Stomach smooth muscle (tissue), 2 donors: ENCODE results near the gene PUS1.

ENCODE experiments used
- H3K27ac ChIP-seq: one replicate; pipeline ENCODE4 v1.7.0; 2013; ENCODE audit warnings: mild to moderate bottlenecking, low read length, inconsistent platforms
- H3K27me3 ChIP-seq, 2 donors: one replicate each; pipeline ENCODE4 v1.7.0; 2013; ENCODE audit warnings: low read length in 2 of 2; ENCODE audit not compliant: insufficient read depth in 2 of 2, control insufficient read depth in 1 of 2
- H3K36me3 ChIP-seq, 2 donors: one replicate each; pipeline ENCODE4 v1.7.0; 2013; ENCODE audit warnings: low read length in 2 of 2; ENCODE audit not compliant: control insufficient read depth in 2 of 2, insufficient read depth in 2 of 2
- H3K4me1 ChIP-seq: one replicate; pipeline ENCODE4 v1.7.0; 2013; ENCODE audit warnings: low read length; ENCODE audit not compliant: control insufficient read depth, insufficient read depth
- H3K4me3 ChIP-seq, 2 donors: one replicate each; pipeline ENCODE4 v1.7.0; 2013; ENCODE audit warnings: low read length in 2 of 2
- H3K9ac ChIP-seq, 2 donors: one replicate each; pipeline ENCODE4 v1.7.0; 2013; ENCODE audit warnings: low read length in 2 of 2, mild to moderate bottlenecking in 1 of 2
- H3K9me3 ChIP-seq, 2 donors: one replicate each; pipeline ENCODE4 v1.7.0; 2013; ENCODE audit warnings: low read length in 2 of 2; ENCODE audit not compliant: control insufficient read depth in 2 of 2
- donor health status: healthy.
- donor health status: Pancreatic carcinoma.

Gene PUS1

DNA sequence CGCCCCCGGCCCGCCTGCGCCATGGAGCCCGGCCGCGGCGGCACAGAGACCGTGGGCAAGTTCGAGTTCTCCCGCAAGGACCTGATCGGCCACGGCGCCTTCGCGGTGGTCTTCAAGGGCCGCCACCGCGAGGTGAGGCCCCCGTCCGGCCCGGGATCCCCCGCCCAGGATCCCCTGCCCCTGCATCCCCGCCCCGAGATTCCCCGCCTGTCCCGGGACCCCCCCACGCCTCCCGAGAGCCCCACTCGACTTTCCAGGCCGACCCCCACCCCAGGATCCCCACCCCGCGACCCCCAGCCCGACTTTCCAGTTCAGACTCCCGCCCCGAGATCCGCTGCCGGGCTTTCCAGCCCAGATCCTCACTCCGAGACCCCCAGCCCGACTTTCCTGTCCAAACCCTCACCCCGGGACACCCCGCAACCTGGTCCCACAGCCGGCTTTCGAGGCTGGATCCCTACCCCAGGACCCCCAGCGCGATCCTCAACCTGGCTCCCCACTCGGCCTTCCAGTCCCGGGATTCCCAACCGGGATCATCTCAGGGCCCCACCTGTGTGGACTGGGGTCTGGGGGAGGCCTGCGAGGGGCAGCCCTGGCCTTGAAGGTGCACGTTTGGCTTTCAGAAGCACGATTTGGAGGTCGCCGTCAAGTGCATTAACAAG, 34.0 kb upstream of the PUS1 start:
- peak overlapping the region; percentile 98 for H3K27ac ChIP-seq
- H3K36me3 ChIP-seq = peaks cover 0 to 2% of the 10 kb centered on the region in 2 donors
- no peaks in the 10 kb centered on the region for H3K9me3 ChIP-seq
- peaks cover 19% of the 10 kb centered on the region for H3K4me1 ChIP-seq
- H3K4me3 ChIP-seq = peak overlapping the region; percentile 84 to 85
- no peaks in the 10 kb centered on the region for H3K27me3 ChIP-seq
- peak overlapping the region; percentile 94 to 95 for H3K9ac ChIP-seq

DNA sequence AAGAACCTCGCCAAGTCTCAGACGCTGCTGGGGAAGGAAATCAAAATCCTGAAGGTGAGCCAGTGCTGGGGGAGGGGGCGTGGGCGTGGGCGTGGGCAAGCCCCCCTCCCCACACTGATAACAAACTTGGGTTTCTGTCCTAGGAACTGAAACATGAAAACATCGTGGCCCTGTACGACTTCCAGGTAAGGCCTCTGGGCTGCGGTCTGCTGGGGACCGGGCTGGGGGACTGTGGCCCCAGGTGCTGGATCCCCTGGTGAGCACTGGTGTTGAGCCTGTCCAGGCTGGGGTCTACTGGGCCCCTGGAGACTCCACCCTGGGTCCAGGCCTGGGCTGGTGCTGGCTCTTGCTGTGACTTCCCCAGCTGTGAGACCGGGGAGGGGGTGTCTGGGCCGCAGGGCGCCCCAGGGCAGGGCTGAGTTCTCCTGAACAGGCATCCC, 33.4 kb upstream of the PUS1 start:
- H3K4me1 ChIP-seq = peaks cover 24% of the 10 kb centered on the region
- peak overlapping the region; percentile 94 to 95 for H3K9ac ChIP-seq
- H3K27me3 ChIP-seq = no peaks in the 10 kb centered on the region
- peak overlapping the region; percentile 84 to 85 for H3K4me3 ChIP-seq
- H3K27ac ChIP-seq = peak overlapping the region; percentile 98
- H3K36me3 ChIP-seq = peaks cover 0 to 2% of the 10 kb centered on the region in 2 donors
- H3K9me3 ChIP-seq = no peaks in the 10 kb centered on the region

DNA sequence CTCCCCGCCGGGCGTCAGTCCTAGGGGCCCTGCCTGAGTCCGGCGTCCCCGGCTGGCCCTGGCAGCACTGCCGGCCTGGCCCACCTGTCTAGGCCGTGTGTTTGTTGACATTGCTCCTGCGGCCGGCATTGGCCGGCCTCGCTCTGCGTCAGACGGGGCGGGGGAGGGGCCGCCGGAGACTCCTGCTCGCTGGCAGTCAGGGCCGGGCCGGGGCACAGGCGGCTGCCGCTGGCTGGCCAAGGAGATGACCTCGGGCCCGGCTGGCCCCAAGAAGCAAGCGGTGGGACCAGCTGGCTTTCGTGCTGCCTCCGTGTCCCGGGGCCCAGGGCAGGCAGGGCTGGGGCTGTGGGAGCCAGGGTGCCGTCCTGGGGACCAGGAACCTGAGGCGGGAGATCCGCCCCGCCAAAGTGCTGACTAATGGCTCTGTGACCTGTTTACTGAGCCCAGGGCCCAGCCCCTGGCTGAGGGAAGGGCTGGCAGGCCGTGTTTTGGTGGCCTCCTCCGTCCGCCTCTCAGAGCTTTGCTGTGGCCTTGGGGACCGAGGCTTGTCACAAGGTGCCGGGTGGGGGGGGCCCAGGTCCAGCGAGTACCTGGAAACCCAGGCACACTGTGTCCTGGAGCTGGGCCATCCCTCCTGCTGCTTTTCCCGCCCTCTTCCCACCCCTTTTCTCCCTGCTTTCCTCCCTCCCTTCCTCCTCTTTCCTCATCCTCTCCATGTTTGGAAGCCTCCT, 32.8 kb upstream of the PUS1 start:
- Histone ChIP-seq H3K36me3 (peaks cover 0 to 2% of the 10 kb centered on the region in 2 donors), H3K27me3 (no peaks in the 10 kb centered on the region), H3K9ac (peak overlapping the region; percentile 94 to 95), H3K4me3 (peak overlapping the region; percentile 84 to 85), H3K4me1 (peaks cover 25% of the 10 kb centered on the region), H3K9me3 (no peaks in the 10 kb centered on the region), H3K27ac (peak overlapping the region; percentile 98)

DNA sequence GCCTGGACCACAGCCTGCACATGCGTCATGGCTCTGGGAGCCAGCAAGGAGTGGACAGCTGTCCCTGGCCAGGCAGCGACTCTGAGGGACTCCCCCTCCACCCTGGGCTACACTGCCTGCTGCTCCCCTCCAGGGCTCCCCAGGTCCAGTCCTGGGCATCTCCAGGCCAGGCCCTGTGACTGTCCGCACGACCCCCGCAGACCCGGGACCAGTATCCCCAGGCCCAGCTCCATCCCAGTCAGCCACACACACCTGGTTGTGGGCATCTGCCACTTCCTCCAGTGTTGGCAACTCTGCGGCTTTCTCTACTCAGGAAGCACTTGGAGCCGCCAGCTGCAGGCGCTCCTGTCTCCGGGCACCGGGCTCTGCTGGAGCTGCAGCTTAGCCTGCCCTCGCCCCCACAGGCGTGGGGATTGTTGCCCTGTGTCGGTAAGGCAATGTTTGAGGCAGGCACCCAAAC, 32.2 kb upstream of the PUS1 start:
- no peaks in the 10 kb centered on the region for H3K27me3 ChIP-seq
- H3K9me3 ChIP-seq = no peaks in the 10 kb centered on the region
- peaks cover 0 to 2% of the 10 kb centered on the region in 2 donors for H3K36me3 ChIP-seq
- peaks cover 31% of the 10 kb centered on the region for H3K4me1 ChIP-seq
- peak overlapping the region; percentile 98 for H3K27ac ChIP-seq
- peak overlapping the region; percentile 94 to 95 for H3K9ac ChIP-seq
- H3K4me3 ChIP-seq = peak overlapping the region in 1 of 2 donors; percentile 85

DNA sequence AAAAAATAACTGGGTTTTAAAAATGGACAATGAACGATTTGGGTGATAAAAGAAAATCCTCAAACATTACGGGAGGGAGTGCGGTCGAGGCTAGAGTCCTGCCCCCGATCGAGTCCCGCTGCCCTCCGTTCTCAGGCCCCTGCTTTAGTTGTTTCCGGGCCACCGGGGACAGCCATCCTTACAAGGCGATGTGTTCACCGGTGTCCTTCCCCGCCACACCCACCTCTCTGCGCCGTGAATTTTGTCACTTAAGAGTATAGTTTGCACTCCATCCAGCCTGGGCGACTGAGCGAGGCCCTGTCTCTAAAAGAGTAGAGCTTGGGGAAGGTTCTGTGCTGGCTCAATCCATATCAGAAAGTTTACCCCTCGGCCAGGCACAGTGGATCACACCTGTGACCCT, 31.8 kb upstream of the PUS1 start:
- peak overlapping the region in 1 of 2 donors; percentile 94 for H3K9ac ChIP-seq
- no peaks in the 10 kb centered on the region for H3K9me3 ChIP-seq
- H3K4me3 ChIP-seq = peak overlapping the region in 1 of 2 donors; percentile 85
- H3K36me3 ChIP-seq = peaks cover 0 to 2% of the 10 kb centered on the region in 2 donors
- peak overlapping the region; percentile 98 for H3K27ac ChIP-seq
- no peaks in the 10 kb centered on the region for H3K27me3 ChIP-seq
- H3K4me1 ChIP-seq = peaks cover 35% of the 10 kb centered on the region

DNA sequence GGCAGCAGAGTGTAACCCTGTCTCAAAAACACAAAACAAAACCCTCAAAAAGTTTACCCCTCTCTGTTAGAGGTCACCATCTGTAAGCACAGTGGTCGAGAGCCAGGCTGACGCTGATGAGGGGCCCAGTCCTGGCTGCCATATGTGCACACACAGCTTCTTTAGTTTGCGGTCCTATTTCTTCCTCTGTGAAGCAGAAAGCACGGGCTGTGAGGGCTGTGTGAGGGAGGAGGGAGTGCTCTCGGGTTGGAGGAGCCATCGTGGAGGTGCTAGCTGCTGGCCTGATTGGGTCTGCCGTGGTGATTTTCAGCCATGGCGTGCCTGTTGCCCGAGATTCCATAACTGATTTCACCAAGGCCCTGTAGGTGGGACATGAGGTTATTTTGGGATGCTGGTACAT, 31.2 kb upstream of the PUS1 start:
- H3K9me3 ChIP-seq = no peaks in the 10 kb centered on the region
- H3K27me3 ChIP-seq = no peaks in the 10 kb centered on the region
- H3K9ac ChIP-seq = no peak overlapping the region
- no peak overlapping the region for H3K4me3 ChIP-seq
- peaks cover 41% of the 10 kb centered on the region for H3K4me1 ChIP-seq
- peaks cover 0 to 2% of the 10 kb centered on the region in 2 donors for H3K36me3 ChIP-seq
- peak overlapping the region; percentile 98 for H3K27ac ChIP-seq

DNA sequence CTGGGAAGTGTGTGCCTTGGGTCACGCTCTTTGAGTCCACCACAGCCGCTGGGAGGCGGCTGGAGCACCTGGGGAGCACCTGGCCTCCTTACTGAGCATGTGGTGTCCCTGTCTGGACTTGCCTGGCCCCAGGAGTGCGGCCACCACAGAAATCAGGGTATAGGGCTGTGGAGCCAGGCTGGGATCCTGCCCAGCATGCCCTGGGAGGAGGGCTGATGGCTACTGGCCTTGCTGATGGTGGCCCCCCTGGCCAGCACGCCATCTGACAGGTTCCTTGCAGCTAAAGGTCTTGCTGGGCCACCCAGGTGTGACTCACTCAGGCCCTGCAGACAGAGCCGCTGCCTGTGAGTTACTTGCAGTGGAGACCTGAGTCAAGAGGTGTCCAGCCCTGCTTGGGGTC, 28.7 kb upstream of the PUS1 start:
- H3K27me3 ChIP-seq = no peaks in the 10 kb centered on the region
- H3K9ac ChIP-seq = no peak overlapping the region
- peaks cover 0 to 2% of the 10 kb centered on the region in 2 donors for H3K36me3 ChIP-seq
- no peaks in the 10 kb centered on the region for H3K9me3 ChIP-seq
- H3K4me3 ChIP-seq = no peak overlapping the region
- no peak overlapping the region for H3K27ac ChIP-seq
- peaks cover 55% of the 10 kb centered on the region for H3K4me1 ChIP-seq

DNA sequence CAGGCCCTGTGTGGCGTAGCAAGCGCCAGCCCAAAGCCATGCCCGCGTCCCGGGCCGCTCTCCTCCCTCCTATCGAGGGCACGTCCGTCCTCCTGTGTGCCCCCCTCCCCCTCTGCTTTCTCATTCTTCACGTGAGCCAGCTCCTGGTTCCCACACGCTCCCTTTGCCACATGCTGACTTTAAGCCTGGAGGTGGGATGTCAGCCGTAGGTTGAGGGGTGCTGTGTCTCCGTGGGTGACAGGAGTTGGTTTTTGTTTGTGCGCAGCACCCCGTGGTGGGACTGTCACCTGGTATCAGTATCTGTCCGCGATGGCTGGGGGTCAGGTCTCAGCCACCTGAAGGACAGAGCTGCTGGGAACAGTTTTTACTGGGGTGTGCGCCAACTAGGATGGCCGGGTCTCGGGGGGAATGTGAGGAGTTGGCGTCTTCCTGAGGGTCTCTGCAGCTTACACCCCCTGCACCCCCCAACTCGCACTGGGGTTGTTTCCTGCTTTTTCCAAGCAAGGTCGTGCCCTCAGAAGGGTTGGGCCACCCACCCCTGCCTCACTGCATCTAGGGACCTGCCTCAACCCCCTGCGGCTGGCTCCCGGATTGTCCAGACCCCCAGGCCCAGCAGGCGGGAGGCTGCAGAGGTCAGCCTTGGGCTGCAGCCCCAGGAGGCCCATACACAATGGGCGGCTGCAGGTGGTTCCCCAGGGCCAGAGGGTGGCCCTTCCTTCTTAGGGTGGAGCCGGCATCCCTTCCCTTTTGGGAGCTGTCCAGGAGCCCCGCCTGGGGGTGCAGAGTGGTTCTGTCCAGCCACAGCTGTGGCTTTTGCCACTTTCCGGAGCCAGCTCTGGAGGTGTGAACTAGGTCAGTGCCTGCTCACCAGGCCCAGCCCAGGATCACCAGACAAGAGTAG, 27.4 kb upstream of the PUS1 start:
- Histone ChIP-seq H3K36me3 (peaks cover 2 to 4% of the 10 kb centered on the region in 2 donors), H3K9ac (no peak overlapping the region), H3K9me3 (no peaks in the 10 kb centered on the region), H3K27me3 (no peaks in the 10 kb centered on the region), H3K4me3 (peak overlapping the region in 1 of 2 donors; percentile 29), H3K27ac (no peak overlapping the region), H3K4me1 (peaks cover 51% of the 10 kb centered on the region)

DNA sequence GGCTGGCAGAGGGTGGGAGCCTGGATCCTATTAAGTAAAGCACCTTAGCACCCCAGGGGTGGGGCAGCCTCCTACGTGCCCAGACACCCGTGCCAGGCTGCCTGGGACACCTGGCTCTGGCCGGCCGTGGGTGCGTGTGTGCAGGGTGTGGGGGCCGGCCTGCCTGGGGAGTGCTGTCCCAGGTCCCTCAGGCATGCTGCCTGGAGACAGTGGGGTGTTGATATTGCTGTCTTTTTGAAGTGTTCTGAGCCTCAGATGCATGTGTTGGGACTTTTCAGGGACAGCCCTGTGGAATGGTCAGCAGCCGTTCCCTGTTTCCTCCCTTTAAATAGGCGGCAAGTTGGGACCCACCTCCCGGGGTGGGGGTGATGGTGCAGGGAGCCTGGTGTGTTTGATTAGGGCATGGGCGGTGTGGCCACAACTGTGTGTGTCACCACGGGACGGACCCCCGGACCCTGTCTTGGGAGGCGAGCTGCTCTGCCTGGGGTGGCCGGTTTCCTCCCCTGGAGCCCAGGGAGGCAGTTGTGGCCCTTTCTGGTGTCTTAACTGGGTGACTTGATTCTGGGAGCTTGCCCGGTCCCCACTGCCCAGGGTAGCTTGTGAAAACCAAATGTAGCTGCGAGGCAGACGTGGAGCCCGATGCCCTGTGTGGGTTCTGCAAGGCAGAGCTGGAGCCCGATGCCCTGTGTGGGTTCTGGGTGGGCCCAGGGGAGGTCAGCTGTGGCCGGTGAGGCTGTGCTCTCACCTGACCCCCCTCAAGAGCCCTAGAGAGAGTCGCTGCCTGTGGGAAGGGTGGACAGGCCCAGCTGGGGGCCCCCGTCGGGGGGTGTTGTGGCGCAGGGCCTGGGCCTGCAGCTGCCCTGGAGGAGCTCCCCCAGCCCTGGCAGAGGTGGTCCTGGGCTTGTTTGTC, 26.5 kb upstream of the PUS1 start:
- H3K36me3 ChIP-seq = peaks cover 5 to 11% of the 10 kb centered on the region in 2 donors
- no peak overlapping the region for H3K27ac ChIP-seq

More for the DNA sequence above, 26.5 kb upstream of the PUS1 start:
- no peaks in the 10 kb centered on the region for H3K9me3 ChIP-seq
- H3K4me3 ChIP-seq = no peak overlapping the region
- H3K9ac ChIP-seq = no peak overlapping the region
- H3K27me3 ChIP-seq = no peaks in the 10 kb centered on the region
- H3K4me1 ChIP-seq = peaks cover 42% of the 10 kb centered on the region
